H9 (cell line): Measurements from ENCODE around the gene BEND7. TPM values are rescaled to one million over a fixed set of nuclear protein-coding genes. Genes with fewer than 3 reads are reported as not detected.

ENCODE experiments used
- DNase-seq: peaks from one replicate; pipeline ENCODE4 v3.0.0-alpha.2; 2017
- H2AFZ ChIP-seq: one replicate; pipeline ENCODE4 v1.6.1; 2013; ENCODE audit warnings: mild to moderate bottlenecking, low read length, control low read depth, moderate library complexity
- H2AK5ac ChIP-seq: 2 replicates; pipeline ENCODE4 v1.6.1; 2013; ENCODE audit warnings: low read length, control low read depth, mixed read lengths; ENCODE audit not compliant: insufficient read length
- H2BK120ac ChIP-seq: one replicate; pipeline ENCODE4 v1.6.1; 2013; ENCODE audit warnings: low read depth, mild to moderate bottlenecking, low read length, control low read depth, inconsistent platforms; ENCODE audit not compliant: poor library complexity, severe bottlenecking
- H2BK12ac ChIP-seq: 2 replicates; pipeline ENCODE4 v1.6.1; 2013; ENCODE audit warnings: low read length, control low read depth, mixed read lengths, low read depth; ENCODE audit not compliant: insufficient read length
- H2BK15ac ChIP-seq: 2 replicates; pipeline ENCODE4 v1.6.1; 2013; ENCODE audit warnings: low read depth, low read length, control low read depth
- H2BK20ac ChIP-seq: one replicate; pipeline ENCODE4 v1.6.1; 2013; ENCODE audit warnings: low read depth, mild to moderate bottlenecking, low read length, control low read depth, inconsistent platforms; ENCODE audit not compliant: poor library complexity, severe bottlenecking
- H2BK5ac ChIP-seq: 2 replicates; pipeline ENCODE4 v1.6.1; 2013; ENCODE audit warnings: low read length, control low read depth, mixed read lengths; ENCODE audit not compliant: insufficient read length
- H3K14ac ChIP-seq: 2 replicates; pipeline ENCODE4 v1.6.1; 2013; ENCODE audit warnings: low read length, control low read depth; ENCODE audit not compliant: insufficient read depth
- H3K18ac ChIP-seq: 2 replicates; pipeline ENCODE4 v1.6.1; 2013; ENCODE audit warnings: low read depth, mild to moderate bottlenecking, mixed read lengths, low read length, control low read depth; ENCODE audit not compliant: insufficient read length
- H3K23ac ChIP-seq: 2 replicates; pipeline ENCODE4 v1.6.1; 2013; ENCODE audit warnings: low read length, control low read depth, mixed read lengths, low read depth; ENCODE audit not compliant: insufficient read length
- H3K23me2 ChIP-seq: 2 replicates; pipeline ENCODE4 v1.6.1; 2013; ENCODE audit warnings: low read depth, mild to moderate bottlenecking, mixed read lengths, low read length, control low read depth; ENCODE audit not compliant: insufficient read length, poor library complexity, severe bottlenecking
- H3K27ac ChIP-seq: 2 replicates; pipeline ENCODE4 v1.5.1; 2013; ENCODE audit warnings: low read length, control low read depth, mixed read lengths, low read depth; ENCODE audit not compliant: insufficient read length
- H3K27me3 ChIP-seq: 2 replicates; pipeline ENCODE4 v1.6.1; 2013; ENCODE audit warnings: low read length, control low read depth, inconsistent platforms; ENCODE audit not compliant: insufficient read depth
- H3K4ac ChIP-seq: 2 replicates; pipeline ENCODE4 v1.6.1; 2013; ENCODE audit warnings: low read depth, mild to moderate bottlenecking, control low read depth, inconsistent platforms, low read length, moderate library complexity
- H3K4me1 ChIP-seq: 2 replicates; pipeline ENCODE4 v1.6.1; 2013; ENCODE audit warnings: low read length, control low read depth, inconsistent platforms; ENCODE audit not compliant: insufficient read depth
- H3K4me2 ChIP-seq: 2 replicates; pipeline ENCODE4 v1.6.1; 2013; ENCODE audit warnings: low read length, control low read depth, mixed read lengths; ENCODE audit not compliant: insufficient read length, insufficient read depth
- H3K56ac ChIP-seq: 2 replicates; pipeline ENCODE4 v1.6.1; 2013; ENCODE audit warnings: low read depth, mild to moderate bottlenecking, mixed read lengths, low read length, control low read depth; ENCODE audit not compliant: insufficient read length
- H3K79me1 ChIP-seq: 2 replicates; pipeline ENCODE4 v1.6.1; 2013; ENCODE audit warnings: low read depth, mild to moderate bottlenecking, moderate library complexity, low read length, control low read depth, inconsistent platforms; ENCODE audit not compliant: insufficient read depth, poor library complexity, severe bottlenecking
- H3K79me2 ChIP-seq: 2 replicates; pipeline ENCODE4 v1.6.1; 2013; ENCODE audit warnings: low read length, control low read depth, inconsistent platforms; ENCODE audit not compliant: insufficient read depth
- H3K9ac ChIP-seq: 2 replicates; pipeline ENCODE4 v1.6.1; 2013; ENCODE audit warnings: low read length, control low read depth, mixed read lengths; ENCODE audit not compliant: insufficient read length; ENCODE audit errors: extremely low read depth
- H3K9me3 ChIP-seq: one replicate; pipeline ENCODE4 v1.6.1; 2013; ENCODE audit warnings: low read depth, low read length, inconsistent platforms; ENCODE audit not compliant: control insufficient read depth
- H3T11ph ChIP-seq: one replicate; pipeline ENCODE4 v1.6.1; 2013; ENCODE audit warnings: mild to moderate bottlenecking, low read length, control low read depth, inconsistent platforms
- H4K20me1 ChIP-seq: one replicate; pipeline ENCODE4 v1.6.1; 2013; ENCODE audit not compliant: control insufficient read depth, insufficient read length, insufficient read depth
- H4K5ac ChIP-seq: 2 replicates; pipeline ENCODE4 v1.6.1; 2013; ENCODE audit warnings: low read depth, mild to moderate bottlenecking, mixed read lengths, low read length, control low read depth; ENCODE audit not compliant: insufficient read length
- H4K8ac ChIP-seq: replicated peaks from 2 replicates; pipeline ENCODE4 v1.6.1; 2013; ENCODE audit warnings: low read length, control low read depth, mixed read lengths, low read depth; ENCODE audit not compliant: insufficient read length
- H4K91ac ChIP-seq: 2 replicates; pipeline ENCODE4 v1.6.1; 2013; ENCODE audit warnings: low read depth, mild to moderate bottlenecking, moderate library complexity, mixed read lengths, low read length, control low read depth; ENCODE audit not compliant: insufficient read length
- H3K27ac Mint-ChIP-seq, 3 experiments: 2 replicates in 2 of 3; 3 replicates in 1 of 3; pipeline ENCODE4 v1.8.0; 2020 to 2021; ENCODE audit warnings: mixed read lengths in 3 of 3, mild to moderate bottlenecking in 1 of 3, moderate library complexity in 1 of 3
- H3K27me3 Mint-ChIP-seq: 2 replicates; pipeline ENCODE4 v1.8.0; 2021; ENCODE audit warnings: low read depth, mild to moderate bottlenecking, moderate library complexity, mixed read lengths
- H3K36me3 Mint-ChIP-seq, 3 experiments: 2 replicates in 2 of 3; 3 replicates in 1 of 3; pipeline ENCODE4 v1.8.0; 2020 to 2021; ENCODE audit warnings: low read depth in 3 of 3, mixed read lengths in 3 of 3; ENCODE audit not compliant: insufficient read depth in 1 of 3
- H3K4me1 Mint-ChIP-seq, 2 experiments: 2 replicates each; pipeline ENCODE4 v1.8.0; 2020; ENCODE audit warnings: mixed read lengths in 2 of 2
- H3K4me3 Mint-ChIP-seq, 2 experiments: 2 replicates in 1 of 2; 3 replicates in 1 of 2; pipeline ENCODE4 v1.8.0; 2020 to 2021; ENCODE audit warnings: mild to moderate bottlenecking in 2 of 2, mixed read lengths in 2 of 2, moderate library complexity in 1 of 2
- H3K9me3 Mint-ChIP-seq, 2 experiments: 2 replicates in 1 of 2; 3 replicates in 1 of 2; pipeline ENCODE4 v1.8.0; 2020; ENCODE audit warnings: mild to moderate bottlenecking in 2 of 2, mixed read lengths in 2 of 2, moderate library complexity in 1 of 2
- CTCF ChIP-seq: fragments of 200-600 bp; sonication (generic); conservative IDR thresholded peaks from 3 replicates; pipeline ENCODE4 v1.8.0; 2021; ENCODE audit warnings: antibody characterized with exemption, mild to moderate bottlenecking
- WGBS: extraction: QIAGEN DNeasy Blood & Tissue Kit; methylation state at CpG from one replicate; pipeline ENCODE4 v1.1.7; 2013; ENCODE audit warnings: missing lambda C conversion rate, low lambda C conversion rate, mixed read lengths; ENCODE audit not compliant: insufficient read length; ENCODE audit errors: extremely low coverage; 5-methylcytosine and 5-hydroxymethylcytosine counted together
- total RNA-seq: library from RNA; stranded (reverse); gene quantifications from 2 replicates; pipeline ENCODE4 v1.2.1, GENCODE V29; 2021

The BEND7 gene
- total RNA-seq, 1 experiment from 2014 or later = 17.7 TPM

DNA sequence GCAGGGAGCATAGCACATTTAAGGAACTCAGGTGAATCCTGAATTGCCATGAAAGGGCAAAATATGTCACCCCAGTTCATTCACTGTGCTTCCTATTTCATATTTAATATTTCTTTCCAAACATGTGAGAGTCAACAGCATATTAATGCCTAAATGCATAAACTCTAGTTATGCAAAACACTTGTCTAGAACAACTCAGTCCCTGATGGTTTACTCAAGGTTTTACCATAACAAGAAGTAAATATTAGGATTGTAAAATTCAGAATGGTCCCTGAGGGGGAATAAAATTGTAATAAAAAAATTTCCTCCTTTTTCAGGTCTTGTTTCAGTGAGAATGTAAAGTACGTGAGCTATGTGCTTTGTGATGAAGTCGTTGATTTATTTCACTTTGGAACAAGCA, 129.1 kb downstream of the BEND7 start:
- Histone ChIP-seq H2AK5ac (no peak overlapping the region), H3K4me2 (no peak overlapping the region), H3K79me1 (no peaks in the 10 kb centered on the region), H4K5ac (no peak overlapping the region), H4K91ac (no peak overlapping the region), H2BK12ac (no peak overlapping the region), H2AFZ (no peak overlapping the region), H3K4me1 (no peaks in the 10 kb centered on the region; the same call in 1 of the 2 replicates), H3K14ac (no peak overlapping the region), H3K9me3 (peaks cover 10% of the 10 kb centered on the region), H3K56ac (no peak overlapping the region), H2BK120ac (no peak overlapping the region), H3K23me2 (no peaks in the 10 kb centered on the region), H2BK20ac (no peak overlapping the region), H4K20me1 (no peaks in the 10 kb centered on the region), H3T11ph (no peak overlapping the region), H3K23ac (no peak overlapping the region), H3K27me3 (no peaks in the 10 kb centered on the region), H2BK5ac (no peak overlapping the region), H3K18ac (no peak overlapping the region), H2BK15ac (no peak overlapping the region), H3K4ac (no peak overlapping the region), H4K8ac (no peak overlapping the region), H3K27ac (no peak overlapping the region), H3K79me2 (no peaks in the 10 kb centered on the region), H3K9ac (no peak overlapping the region)
- no CpG with 5 or more reads among the region's 2 CpGs for WGBS
- DNase-seq = no peak
- Mint-ChIP-seq H3K27ac (no peak overlapping the region), H3K9me3 (peaks cover 20 to 27% of the 10 kb centered on the region in 2 experiments), H3K4me3 (no peak overlapping the region), H3K27me3 (no peaks in the 10 kb centered on the region), H3K36me3 (peaks cover 8 to 30% (median 27%) of the 10 kb centered on the region in 3 experiments), H3K4me1 (peaks cover 16 to 23% of the 10 kb centered on the region in 2 experiments)
- no peak for TF ChIP-seq CTCF
